NCI-H1105 (cell line): ENCODE measurements around the gene NBDY.
"Not testable (repeated sequence)": the region's sequence is repeated elsewhere in the genome, so short reads cannot be mapped to it uniquely, and the experiment has no call there.

Source experiments
- DNase-seq: peaks from one replicate; lab custom pipeline; 2025; lab: John Stamatoyannopoulos, UW

The NBDY gene

GRCh38 chrX:56729152-56729850 lies at the start of gene NBDY:
Gene NBDY, plus strand, starts transcription at chrX:56729243. Its CDS starts 111 bp downstream, at chrX:56729354.
- DNase-seq: peak; percentile 42

GRCh38 chrX:56704530-56704929 lies 24.5 kb upstream of the NBDY start:
- DNase-seq: not testable (repeated sequence)

- peak; percentile 24 for DNase-seq
Measured at GRCh38 chrX:56726605-56727004, 2.4 kb upstream of the NBDY start.

- no peak for DNase-seq
Measured at GRCh38 chrX:56727531-56727930, 1.5 kb upstream of the NBDY start.

- DNase-seq: no peak
Measured at GRCh38 chrX:56728321-56728720, 722 bp upstream of the NBDY start.

GRCh38 chrX:56728752-56729151 lies 291 bp upstream of the NBDY start:
- DNase-seq: peak; percentile 25

GRCh38 chrX:56733459-56734046 lies 4.5 kb downstream of the NBDY start:
- DNase-seq: peak; percentile 43

GRCh38 chrX:56736219-56736618 lies 7.2 kb downstream of the NBDY start:
- DNase-seq: no peak

- no peak for DNase-seq
Measured at GRCh38 chrX:56738670-56739069, 9.6 kb downstream of the NBDY start.

- DNase-seq: no peak
Measured at GRCh38 chrX:56744996-56745395, 16.0 kb downstream of the NBDY start.

- DNase-seq: no peak
Measured at GRCh38 chrX:56746996-56747395, 18.0 kb downstream of the NBDY start.

- DNase-seq: no peak
Measured at GRCh38 chrX:56751071-56751470, 22.0 kb downstream of the NBDY start.

- DNase-seq: no peak
Measured at GRCh38 chrX:56757327-56757726, 28.3 kb downstream of the NBDY start.

- DNase-seq: no peak
Measured at GRCh38 chrX:56758456-56758855, 29.4 kb downstream of the NBDY start.

GRCh38 chrX:56759736-56760409 lies 30.8 kb downstream of the NBDY start:
- DNase-seq: no peak

- not testable (repeated sequence) for DNase-seq
Measured at GRCh38 chrX:56760410-56761124, 31.5 kb downstream of the NBDY start.

GRCh38 chrX:56761167-56761566 lies 32.1 kb downstream of the NBDY start:
- DNase-seq: no peak

GRCh38 chrX:56762220-56762619 lies 33.2 kb downstream of the NBDY start:
- DNase-seq: no peak

- no peak for DNase-seq
Measured at GRCh38 chrX:56762707-56763555, 33.9 kb downstream of the NBDY start.

GRCh38 chrX:56763556-56764152 lies 34.6 kb downstream of the NBDY start:
- no peak for DNase-seq
